Amniotic stem cell (primary cell): ENCODE data around the gene NDUFS6.

ENCODE experiments used
- DNase-seq: peaks from one replicate; lab custom pipeline; 2025; lab: John Stamatoyannopoulos, UW

NDUFS6 gene

GRCh38 chr5:1852324-1852947 lies 51.2 kb downstream of the NDUFS6 start:
- no peak for DNase-seq

- no peak for DNase-seq
Measured at GRCh38 chr5:1853531-1853930, 52.3 kb downstream of the NDUFS6 start.

GRCh38 chr5:1855075-1855474 lies 53.9 kb downstream of the NDUFS6 start:
- no peak for DNase-seq

- DNase-seq = no peak
Measured at GRCh38 chr5:1855596-1855995, 54.4 kb downstream of the NDUFS6 start.

GRCh38 chr5:1856596-1857255 lies 55.5 kb downstream of the NDUFS6 start:
- DNase-seq = no peak

- no peak for DNase-seq
Measured at GRCh38 chr5:1857256-1857600, 56.0 kb downstream of the NDUFS6 start.

GRCh38 chr5:1858436-1858835 lies 57.2 kb downstream of the NDUFS6 start:
- no peak for DNase-seq

- no peak for DNase-seq
Measured at GRCh38 chr5:1859099-1859498, 57.9 kb downstream of the NDUFS6 start.

- no peak for DNase-seq
Measured at GRCh38 chr5:1860021-1860610, 58.9 kb downstream of the NDUFS6 start.

- DNase-seq = no peak
Measured at GRCh38 chr5:1860949-1861348, 59.7 kb downstream of the NDUFS6 start.

GRCh38 chr5:1864896-1865440 lies 63.8 kb downstream of the NDUFS6 start:
- no peak for DNase-seq

- no peak for DNase-seq
Measured at GRCh38 chr5:1865486-1865885, 64.3 kb downstream of the NDUFS6 start.
